ENCODE results near the gene CD96.

DNA sequence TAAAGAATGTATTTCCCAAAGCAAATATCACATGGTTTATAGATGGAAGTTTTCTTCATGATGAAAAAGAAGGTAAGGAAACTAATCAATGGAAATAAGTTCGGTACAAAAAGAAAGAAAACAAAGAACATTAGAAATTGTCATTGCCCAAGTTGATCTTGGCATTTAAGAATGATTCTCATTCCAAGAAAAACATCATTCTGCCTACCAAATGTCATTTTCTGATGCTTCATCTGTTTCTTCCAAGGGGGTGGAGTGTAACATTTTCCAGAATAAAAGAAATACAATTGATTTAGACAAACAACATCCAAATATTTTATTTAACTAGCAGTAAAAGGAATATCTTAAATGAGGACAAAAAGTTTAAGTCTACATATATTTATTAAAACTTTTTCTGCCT is 56.1 kb downstream of the CD96 start:
- TF ChIP-seq, protein P1, sequence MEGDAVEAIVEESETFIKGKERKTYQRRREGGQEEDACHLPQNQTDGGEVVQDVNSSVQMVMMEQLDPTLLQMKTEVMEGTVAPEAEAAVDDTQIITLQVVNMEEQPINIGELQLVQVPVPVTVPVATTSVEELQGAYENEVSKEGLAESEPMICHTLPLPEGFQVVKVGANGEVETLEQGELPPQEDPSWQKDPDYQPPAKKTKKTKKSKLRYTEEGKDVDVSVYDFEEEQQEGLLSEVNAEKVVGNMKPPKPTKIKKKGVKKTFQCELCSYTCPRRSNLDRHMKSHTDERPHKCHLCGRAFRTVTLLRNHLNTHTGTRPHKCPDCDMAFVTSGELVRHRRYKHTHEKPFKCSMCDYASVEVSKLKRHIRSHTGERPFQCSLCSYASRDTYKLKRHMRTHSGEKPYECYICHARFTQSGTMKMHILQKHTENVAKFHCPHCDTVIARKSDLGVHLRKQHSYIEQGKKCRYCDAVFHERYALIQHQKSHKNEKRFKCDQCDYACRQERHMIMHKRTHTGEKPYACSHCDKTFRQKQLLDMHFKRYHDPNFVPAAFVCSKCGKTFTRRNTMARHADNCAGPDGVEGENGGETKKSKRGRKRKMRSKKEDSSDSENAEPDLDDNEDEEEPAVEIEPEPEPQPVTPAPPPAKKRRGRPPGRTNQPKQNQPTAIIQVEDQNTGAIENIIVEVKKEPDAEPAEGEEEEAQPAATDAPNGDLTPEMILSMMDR (IDR thresholded peaks at IDR 0.05) = no peak
- TF ChIP-seq POLR2A (IDR thresholded peaks at IDR 0.05) (no peak), EP300 (IDR thresholded peaks at IDR 0.05) (no peak)

Data from ovary (tissue), 3 donors.